Endothelial cell of hepatic sinusoid (primary cell): Measurements from ENCODE around the gene SIK3.
"Not testable (repeated sequence)": the region's sequence is repeated elsewhere in the genome, so short reads cannot be mapped to it uniquely, and the experiment has no call there.

Experiments used
- in situ Hi-C: cut with HindIII; loops from 2 replicates; pipeline ENCODE4 v1.10.0; 2017; ENCODE audit warnings: low sequenced_read_pairs

SIK3 gene

DNA sequence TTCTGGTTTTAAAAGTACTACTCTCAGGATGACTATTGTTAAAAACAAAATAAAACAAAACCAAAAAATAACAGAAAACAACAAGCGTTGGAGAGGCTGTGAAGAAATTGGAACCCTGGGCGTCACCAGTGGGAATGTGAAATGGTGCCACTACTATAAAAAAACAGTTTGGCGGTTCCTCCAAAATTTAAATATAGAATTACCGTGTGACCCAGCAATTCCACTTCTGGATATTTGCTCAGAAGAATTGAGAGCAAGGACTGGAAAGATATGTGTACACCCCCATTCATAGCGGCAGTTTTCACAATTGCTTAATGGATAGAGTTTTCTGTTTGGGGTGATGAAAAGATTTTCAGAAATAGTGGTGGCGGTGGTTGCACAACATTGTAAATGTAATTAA lies 283.7 kb downstream of the SIK3 start:
- in situ Hi-C loops = no loop called here

DNA sequence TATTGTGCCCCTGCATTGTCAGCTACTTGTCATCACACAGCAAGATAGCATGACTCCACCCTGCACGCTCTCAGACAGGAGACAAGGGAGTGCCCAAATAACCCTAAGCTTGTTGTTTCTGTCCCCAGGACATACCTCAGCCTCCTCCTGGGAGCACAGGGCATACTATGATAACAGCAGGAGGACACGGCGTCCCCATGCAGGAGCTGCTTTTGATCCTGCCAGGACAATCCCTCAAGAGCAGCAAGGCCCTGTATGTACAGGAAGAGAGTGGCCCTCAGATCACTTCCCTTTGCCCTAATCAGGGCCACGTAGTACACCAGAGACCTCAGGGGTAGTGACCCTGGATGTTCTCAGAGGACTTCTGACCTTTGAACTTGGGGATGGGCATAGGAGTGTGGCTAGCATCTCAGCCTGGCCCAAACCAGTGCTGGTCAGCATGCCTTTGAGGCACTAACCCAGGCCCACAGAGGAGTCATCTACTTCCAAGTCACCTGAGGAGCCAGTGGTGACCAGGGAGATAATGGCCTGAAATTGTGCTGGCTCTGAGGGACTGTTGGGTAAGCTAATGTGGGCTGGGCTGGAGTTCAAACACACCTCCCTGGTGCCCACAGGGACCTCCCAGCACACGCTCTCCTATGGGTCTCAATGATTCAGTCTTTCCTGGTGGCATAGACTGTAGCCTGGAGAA lies 284.3 kb downstream of the SIK3 start:
- in situ Hi-C loops = no loop called here

DNA sequence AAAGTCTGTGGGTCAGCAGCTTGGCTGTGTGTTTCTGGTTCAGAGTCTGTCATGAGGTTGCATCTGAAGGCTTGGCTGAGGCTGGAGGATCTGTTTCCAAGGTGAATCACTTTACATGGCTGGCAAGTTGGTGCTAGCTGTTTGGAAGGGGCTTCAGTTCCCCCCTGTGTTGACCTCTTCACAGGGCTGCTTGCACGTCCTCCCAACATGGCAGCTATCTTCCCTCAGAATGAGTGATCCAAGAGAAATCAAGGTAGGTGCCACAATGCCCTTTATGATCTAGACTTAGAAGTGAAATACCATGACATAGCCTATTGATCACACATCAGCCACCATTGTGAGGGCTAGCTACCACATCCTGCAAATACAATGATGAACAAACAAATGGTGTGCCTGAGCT lies 285.1 kb downstream of the SIK3 start:
- in situ Hi-C loops = no loop called here

DNA sequence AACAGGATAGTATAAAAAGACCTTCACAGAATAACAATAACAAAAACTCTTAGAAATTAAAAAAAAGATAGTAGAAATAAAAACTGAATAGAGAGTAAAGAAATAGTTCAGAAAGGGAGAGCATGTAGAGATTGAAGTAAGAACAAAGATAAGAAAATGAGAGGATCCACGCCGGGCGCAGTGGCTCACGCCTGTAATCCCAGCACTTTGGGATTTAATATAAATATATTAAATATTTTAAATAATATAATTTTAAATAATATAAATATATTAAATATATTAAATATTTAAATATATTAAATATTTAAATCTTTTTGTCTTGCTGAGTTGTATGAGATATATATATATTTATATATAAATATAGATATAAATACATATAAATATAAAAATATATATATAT lies 286.1 kb downstream of the SIK3 start:
- in situ Hi-C loops = no loop called here

DNA sequence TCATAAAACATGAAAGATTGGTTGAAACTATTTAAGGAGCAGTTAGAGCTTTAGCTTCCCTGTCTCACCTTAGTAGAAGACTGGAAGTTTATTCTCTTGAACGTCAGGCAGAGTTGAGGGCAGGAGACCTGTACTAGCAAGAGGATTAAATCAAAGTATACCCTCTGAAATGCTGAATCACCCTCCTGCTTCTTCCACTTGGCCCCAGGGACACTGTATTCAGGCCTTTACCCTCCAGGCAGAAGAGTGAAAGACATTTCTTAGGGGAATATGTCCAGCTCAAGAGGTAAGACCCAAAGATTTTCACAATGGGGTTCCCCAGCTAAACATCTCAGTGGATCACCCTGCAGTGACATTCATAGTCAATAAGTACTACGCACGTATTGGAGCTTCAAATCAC lies 287.0 kb downstream of the SIK3 start:
- in situ Hi-C loops = no loop called here

DNA sequence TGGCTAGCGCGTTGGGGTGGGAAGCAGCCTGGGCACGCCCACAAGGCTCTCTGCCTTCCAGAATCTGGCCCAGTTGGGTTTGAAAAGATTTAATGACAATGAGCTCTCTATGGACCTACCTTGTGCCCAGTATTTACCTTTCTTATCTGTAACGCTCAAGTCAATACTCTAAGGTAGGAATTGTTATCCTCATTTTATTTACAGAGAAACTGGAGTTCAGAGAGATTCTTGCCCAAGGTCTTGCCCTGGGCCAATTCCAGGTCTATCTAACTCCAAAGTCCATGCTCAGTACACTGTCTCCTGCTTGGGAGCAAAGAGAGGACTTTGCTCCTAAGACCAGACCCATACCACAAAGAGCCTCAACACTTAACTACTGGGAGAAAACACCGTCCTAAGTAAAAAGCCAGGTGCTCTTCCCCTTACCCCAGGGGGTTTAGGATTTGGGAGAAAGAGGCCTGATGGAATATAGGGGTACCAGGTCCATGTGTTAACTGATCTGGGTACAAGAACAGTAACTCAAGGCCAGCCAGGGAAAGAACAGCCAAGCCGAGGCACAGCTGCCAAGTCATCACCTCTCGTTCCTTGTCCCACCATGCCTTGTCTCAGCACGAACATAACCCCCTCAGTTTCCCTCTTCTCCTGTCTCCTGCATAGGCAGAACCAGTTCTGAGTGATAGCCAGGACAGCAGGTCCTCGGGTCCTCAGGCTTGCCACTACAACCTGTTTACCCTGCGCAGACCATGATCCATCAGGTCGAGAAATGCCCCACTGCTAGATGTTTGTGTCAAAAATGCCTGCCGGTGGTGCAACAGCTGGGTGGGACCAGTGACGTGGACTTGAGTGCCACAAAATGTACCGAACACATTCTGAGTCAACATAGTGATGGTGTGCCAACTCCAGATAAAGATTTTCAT lies 289.7 kb downstream of the SIK3 start:
- in situ Hi-C loops = no loop called here

DNA sequence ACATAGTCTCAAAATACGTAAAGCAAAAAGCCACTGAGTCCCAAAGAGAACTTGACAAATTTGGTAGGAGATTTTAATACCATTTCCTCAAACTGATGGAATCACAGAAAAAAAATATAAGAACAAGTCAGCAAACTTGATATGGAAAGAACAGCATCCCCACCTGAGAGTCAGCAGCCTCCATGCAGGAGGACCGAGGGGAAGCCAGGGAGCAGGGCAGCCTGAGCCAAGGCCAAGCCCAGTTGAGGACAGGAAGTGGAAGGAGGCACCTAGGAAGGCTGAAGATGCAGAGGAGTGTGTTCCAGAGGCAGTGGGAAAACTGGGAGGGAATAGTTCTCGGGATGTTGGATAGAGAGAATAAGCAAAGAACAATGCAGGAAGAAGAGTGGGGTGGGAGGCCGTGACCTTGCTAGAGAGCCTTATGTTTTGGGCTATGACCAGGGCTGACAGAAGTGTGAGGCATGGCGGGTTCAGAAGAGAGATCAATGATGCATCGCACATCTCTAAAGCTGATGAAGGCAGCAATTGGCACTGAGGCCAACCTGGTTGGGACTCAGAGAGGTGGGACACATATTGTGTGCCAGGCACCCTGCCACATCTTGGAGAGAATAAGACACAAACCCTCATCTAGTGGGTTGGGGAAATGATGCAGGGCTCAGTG lies 290.5 kb downstream of the SIK3 start:
- in situ Hi-C loops = no loop called here

DNA sequence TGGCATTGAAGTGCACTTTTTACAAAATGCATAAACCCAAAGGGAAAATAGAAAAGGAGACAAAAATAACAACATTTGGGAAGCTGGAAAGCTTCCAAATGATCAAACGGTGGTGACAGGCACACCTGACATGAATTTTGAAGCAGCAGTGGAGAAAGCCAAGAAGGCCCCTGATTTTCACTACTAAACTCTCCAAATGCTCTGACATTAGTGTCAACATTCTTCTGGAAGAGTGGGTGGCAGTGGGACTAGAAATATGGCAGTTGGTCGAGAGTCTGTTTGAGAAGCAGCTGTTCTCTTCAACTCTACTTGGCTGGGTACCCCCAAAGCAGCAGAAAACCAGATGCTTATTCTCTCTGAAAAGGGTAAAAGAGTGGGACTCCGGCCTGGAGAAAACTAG lies 294.2 kb downstream of the SIK3 start:
- in situ Hi-C loops = no loop called here

DNA sequence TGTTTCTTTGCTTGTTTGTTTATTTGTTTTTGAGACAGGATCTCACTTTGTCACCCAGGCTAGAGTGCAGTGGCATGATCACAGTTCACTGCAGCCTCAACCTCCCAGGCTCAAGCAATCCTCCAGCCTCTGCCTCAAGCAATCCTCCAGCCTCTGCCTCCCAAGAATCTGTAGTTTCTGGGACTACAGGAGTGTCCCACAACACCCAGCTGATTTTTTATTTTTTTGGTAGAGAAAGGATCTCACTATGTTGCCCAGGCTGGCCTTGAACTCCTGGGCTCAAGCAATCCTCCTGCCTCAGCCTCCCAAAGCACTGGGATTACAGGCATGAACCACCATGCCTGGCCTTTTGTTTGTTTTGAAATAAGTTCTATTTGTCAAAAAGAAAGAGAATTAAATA lies 296.6 kb downstream of the SIK3 start:
- in situ Hi-C loops = not testable (repeated sequence)

DNA sequence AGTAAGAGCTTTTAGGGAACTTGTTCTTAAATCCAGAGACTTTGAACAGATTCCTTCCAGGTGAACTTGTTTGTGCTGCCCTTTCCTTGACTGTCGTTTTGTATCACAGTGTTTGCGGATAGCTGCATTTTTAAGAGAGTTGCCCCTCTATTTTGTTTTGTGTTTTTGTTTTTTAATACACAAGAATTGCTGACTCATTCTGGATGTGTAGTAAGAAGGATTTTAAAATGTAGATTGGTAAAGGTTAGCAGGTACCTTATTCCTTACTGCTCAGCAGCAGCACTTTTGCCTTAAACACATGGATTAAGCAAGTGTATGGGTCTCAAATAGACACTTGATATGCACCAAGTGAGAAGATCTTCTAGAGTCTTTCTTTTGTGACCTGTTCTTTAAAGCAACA lies 297.6 kb downstream of the SIK3 start:
- in situ Hi-C loops = no loop called here

DNA sequence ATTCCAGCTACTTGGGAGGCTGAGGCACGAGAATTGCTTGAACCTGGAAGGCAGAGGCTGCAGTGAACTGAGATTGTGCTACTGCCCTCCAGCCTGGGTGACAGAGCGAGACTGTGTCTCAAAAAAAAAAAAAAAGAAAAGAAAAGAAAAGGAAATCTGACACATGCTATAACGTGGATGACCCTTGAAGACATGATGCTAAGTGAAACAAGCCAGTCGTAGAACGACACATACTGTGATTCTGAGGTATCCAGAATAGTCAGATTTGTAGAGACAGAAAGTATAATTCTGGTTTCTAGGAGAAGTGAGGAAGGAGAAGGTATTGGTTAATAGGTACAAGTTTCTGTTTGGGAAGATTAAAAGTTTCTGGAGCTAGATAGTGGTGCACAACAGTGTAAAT lies 299.9 kb downstream of the SIK3 start:
- in situ Hi-C loops = no loop called here

DNA sequence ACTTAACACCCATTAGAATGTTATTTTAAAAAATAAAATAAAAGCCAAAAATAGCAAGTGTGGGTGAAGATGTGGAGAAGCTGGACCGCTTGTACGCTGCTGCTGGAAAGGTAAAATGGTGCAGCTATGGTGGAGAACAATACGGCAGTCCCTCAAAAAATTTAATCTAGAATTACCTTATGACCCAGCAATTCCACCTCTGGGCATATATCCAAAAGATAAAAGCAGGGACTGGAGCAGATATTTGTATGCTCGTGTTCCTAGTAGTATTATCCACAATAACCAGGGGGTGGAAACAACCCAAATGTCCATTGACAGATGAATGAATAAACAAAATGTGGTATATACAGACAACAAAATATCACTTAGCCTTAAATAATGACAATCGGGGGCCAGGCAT lies 300.4 kb downstream of the SIK3 start:
- in situ Hi-C loops = no loop called here

DNA sequence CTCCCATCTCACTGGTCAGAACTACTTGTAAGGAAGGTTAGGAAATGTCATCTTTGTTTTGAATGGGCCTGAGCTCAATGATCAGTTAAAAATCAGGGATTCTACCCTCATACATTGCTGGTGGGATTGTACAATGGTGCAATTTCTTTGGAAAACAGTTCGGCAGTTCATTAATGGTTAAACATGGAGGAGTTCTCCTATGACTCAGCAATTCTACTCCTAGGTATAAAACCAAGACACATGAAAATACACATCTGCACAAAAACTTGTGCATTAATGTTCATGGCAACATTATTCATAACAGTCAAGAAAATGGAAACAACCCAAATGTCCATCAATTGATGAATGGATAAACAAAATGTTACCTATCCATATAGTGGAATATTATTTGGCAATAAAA lies 301.7 kb downstream of the SIK3 start:
- in situ Hi-C loops = no loop called here

DNA sequence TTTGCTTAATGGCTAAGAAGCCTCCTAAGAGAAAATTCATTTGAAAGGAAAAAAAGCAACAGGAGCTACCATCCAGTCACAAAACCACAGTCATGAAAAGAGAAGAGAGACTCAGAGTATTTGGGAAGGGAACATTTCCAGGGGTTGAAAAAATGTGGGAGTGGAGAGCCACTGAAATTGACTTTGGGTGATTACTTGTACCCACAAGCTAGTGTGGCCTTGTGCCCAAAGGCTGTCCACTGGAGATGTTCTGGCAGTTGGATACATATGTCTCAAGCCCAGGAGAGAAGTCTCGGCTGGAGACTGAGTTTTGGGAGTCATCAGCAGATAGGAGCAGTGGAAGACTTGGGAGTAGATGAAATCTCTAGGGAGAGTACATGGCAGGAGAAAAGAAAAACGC lies 303.4 kb downstream of the SIK3 start:
- in situ Hi-C loops = no loop called here

DNA sequence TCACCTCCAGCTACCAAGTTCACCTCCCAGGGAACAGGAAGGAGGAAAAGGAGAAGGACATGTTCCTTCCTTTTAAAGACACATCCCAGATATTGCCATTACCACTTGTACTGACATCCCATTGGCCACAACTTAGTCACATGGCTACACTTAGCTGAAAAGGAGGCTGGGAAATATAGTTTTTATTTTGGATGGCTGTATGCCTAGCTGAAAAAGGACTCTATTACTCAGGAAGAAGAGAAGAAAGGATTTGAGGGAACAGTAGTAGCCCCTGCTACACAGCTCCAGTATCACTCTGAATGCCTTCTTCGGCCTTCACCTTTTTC lies 304.5 kb downstream of the SIK3 start:
- in situ Hi-C loops = no loop called here
